IPS-NIHi7 (cell line): ENCODE data around the gene COL4A2.

Experiments
- DNase-seq: peaks from one replicate; pipeline ENCODE4 v3.0.0; 2012; ENCODE audit warnings: mixed read lengths; ENCODE audit errors: extremely low spot score

The COL4A2 gene

GRCh38 chr13:110402299-110403069 lies 95.4 kb downstream of the COL4A2 start:
- DNase-seq = no peak

- DNase-seq = no peak
These were observed 96.2 kb downstream of the COL4A2 start for GRCh38 chr13:110403315-110403714.

GRCh38 chr13:110403721-110404120 lies 96.6 kb downstream of the COL4A2 start:
- DNase-seq = no peak

GRCh38 chr13:110404321-110404720 lies 97.2 kb downstream of the COL4A2 start:
- DNase-seq = no peak

GRCh38 chr13:110405597-110406450 lies 98.7 kb downstream of the COL4A2 start:
- no peak for DNase-seq

GRCh38 chr13:110407021-110407420 lies 99.9 kb downstream of the COL4A2 start:
- DNase-seq = no peak

GRCh38 chr13:110407531-110407930 lies 100.4 kb downstream of the COL4A2 start:
- DNase-seq = no peak

GRCh38 chr13:110408286-110408685 lies 101.2 kb downstream of the COL4A2 start:
- DNase-seq = no peak

- no peak for DNase-seq
These were observed 102.5 kb downstream of the COL4A2 start for GRCh38 chr13:110409581-110409992.

- no peak for DNase-seq
These were observed 102.9 kb downstream of the COL4A2 start for GRCh38 chr13:110410000-110410399.

- no peak for DNase-seq
These were observed 104.0 kb downstream of the COL4A2 start for GRCh38 chr13:110410936-110411687.

- DNase-seq = no peak
These were observed 104.6 kb downstream of the COL4A2 start for GRCh38 chr13:110411688-110412059.

GRCh38 chr13:110412132-110412914 lies 105.2 kb downstream of the COL4A2 start:
- DNase-seq = peak; percentile 87

GRCh38 chr13:110413016-110413675 lies 106.1 kb downstream of the COL4A2 start:
- no peak for DNase-seq

- DNase-seq = no peak
These were observed 106.6 kb downstream of the COL4A2 start for GRCh38 chr13:110413676-110414040.

- DNase-seq = no peak
These were observed 107.2 kb downstream of the COL4A2 start for GRCh38 chr13:110414283-110414682.

GRCh38 chr13:110414931-110415330 lies 107.8 kb downstream of the COL4A2 start:
- no peak for DNase-seq

GRCh38 chr13:110415669-110416068 lies 108.6 kb downstream of the COL4A2 start:
- DNase-seq = peak; percentile 75

- no peak for DNase-seq
These were observed 109.3 kb downstream of the COL4A2 start for GRCh38 chr13:110416131-110417025.

- DNase-seq = no peak
These were observed 111.9 kb downstream of the COL4A2 start for GRCh38 chr13:110418944-110419343.
